ENCODE measurements around the gene INPP4B.

The INPP4B gene

DNA sequence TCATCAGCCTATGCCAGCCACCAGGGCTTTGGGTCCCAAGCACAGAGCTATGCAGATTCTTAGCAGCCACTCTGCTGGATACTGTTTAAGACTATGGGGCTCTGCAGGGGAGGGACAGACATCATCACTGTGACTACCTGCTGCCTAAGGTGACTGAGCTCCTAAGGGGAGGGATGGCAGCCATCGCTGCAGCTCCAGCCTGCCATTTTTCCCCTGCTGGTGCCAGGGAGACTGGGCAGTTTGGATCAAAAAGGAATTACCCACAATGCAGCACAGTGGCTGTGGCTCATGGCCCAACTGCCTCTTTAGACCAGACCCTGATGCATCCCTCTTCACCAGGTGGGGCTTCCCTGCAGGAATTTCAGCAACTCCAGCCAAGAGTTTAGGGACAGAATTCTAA is 28.6 kb upstream of the INPP4B start:
- TF ChIP-seq, protein P1, sequence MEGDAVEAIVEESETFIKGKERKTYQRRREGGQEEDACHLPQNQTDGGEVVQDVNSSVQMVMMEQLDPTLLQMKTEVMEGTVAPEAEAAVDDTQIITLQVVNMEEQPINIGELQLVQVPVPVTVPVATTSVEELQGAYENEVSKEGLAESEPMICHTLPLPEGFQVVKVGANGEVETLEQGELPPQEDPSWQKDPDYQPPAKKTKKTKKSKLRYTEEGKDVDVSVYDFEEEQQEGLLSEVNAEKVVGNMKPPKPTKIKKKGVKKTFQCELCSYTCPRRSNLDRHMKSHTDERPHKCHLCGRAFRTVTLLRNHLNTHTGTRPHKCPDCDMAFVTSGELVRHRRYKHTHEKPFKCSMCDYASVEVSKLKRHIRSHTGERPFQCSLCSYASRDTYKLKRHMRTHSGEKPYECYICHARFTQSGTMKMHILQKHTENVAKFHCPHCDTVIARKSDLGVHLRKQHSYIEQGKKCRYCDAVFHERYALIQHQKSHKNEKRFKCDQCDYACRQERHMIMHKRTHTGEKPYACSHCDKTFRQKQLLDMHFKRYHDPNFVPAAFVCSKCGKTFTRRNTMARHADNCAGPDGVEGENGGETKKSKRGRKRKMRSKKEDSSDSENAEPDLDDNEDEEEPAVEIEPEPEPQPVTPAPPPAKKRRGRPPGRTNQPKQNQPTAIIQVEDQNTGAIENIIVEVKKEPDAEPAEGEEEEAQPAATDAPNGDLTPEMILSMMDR (IDR thresholded peaks at IDR 0.05), result no peak
- no peak for DNase-seq (ENCODE audit: low spot score)

DNA sequence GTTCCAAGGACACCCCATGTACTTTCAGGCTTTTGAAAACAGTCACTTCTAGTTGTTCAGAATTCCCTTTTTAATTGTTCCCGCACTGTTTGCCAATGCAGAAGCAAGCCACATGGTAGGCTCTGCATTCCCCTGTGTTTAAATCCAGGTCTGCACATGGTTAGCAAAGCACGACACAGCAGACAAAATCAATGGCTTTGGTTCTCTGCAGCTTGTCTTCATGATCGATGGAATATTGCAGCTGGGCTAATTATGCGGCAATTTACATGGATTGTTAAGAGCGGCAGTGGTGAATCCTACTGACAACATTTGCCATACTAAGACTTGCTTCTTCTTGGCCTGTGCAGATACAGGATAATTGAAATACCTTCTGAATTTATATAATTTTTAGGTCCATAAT is 20.6 kb upstream of the INPP4B start:
- no peak for DNase-seq (ENCODE audit: low spot score)
- Histone ChIP-seq H3K27ac (no peak overlapping the region), H3K4me3 (no peak overlapping the region)
- TF ChIP-seq, protein P1 (IDR thresholded peaks at IDR 0.05), result no peak

More for the DNA sequence above, 28.6 kb upstream of the INPP4B start:
- H3K4me3 ChIP-seq, result no peak overlapping the region
- no peak overlapping the region for H3K27ac ChIP-seq

DNA sequence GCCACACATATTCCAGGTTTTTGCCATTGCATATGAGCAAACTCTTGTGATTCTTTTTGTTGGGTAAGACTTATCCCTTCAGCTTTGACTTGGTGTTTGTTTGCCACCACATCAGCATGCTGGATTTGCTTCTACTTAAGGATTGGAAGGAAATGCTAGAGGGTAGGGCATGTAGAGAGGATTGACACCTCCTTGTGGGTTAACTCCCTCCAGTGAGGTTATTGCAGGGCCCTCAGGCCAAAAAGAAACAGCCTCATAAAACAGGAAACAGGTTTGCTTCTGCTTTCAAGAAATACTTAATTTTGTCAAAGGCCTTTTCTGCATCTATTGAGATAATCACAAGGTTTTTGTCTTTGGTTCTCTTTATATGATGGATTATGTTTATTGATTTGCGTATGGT is 15.2 kb upstream of the INPP4B start:
- TF ChIP-seq, protein P1 (IDR thresholded peaks at IDR 0.05), result no peak
- no peak overlapping the region for H3K27ac ChIP-seq

DNA sequence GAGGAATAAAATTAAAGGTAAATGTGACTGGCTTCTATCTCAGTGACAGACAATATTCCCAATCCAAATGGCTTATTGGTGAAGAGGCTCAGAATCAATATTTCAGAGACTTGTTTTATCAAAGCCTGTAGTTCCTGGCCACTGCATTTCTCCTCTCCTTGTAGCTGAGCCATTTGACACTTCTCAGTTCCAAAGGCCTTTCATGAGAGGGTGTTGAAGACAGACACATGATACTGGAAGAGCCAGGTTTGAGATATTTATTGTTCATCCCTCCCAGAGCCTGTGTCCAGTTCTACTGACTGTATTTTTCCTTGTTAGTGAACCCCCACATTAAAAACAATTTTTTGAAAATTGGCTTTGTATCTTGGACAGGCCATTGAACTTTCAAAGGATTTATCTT is 12.9 kb upstream of the INPP4B start:
- TF ChIP-seq, protein P1 (IDR thresholded peaks at IDR 0.05), result no peak
- no peak for DNase-seq (ENCODE audit: low spot score)
- no peak overlapping the region for H3K27ac ChIP-seq
- H3K4me3 ChIP-seq, result no peak overlapping the region

More for the DNA sequence above, 15.2 kb upstream of the INPP4B start:
- no peak for DNase-seq (ENCODE audit: low spot score)
- no peak overlapping the region for H3K4me3 ChIP-seq

DNA sequence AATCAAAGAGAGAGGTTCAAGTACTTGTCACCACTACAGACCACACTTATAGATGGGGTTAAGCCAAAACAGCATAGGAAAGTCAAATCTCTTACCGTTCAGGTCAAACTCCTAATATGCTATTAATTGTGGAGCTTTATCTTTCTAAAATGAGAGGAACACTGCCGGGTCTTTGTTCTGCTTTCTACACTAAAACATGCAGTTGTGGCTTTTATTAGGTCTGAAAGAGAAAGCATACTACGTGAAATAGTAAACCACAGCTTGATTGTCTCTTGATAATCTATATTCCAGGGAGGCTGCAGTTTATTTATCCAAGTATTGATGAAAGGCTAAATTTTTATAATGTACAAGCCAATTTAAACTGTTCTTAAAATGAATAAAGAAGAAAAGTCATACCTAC is 12.3 kb upstream of the INPP4B start:
- Histone ChIP-seq H3K4me3 (no peak overlapping the region), H3K27ac (no peak overlapping the region)
- no peak for DNase-seq (ENCODE audit: low spot score)
- TF ChIP-seq, protein P1 (IDR thresholded peaks at IDR 0.05), result no peak

DNA sequence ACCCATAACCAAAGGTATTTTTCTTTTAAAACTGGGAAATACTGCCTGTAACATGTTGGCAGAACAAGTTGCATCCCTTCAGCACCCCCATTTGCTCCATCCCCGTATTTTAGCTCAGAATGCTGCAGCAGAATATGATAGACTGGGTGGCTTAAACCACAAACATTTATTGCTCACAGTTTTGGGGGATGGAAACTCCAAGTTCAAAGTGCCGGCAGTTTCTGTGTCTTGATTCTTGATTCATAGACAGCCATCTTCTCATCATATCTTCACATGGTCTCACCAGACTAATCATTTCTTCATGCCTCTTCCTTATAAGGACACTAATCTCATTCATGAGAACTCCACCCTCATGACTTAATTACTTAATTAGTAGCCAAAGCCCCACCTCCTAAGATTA is 10.5 kb upstream of the INPP4B start:
- DNase-seq (ENCODE audit: low spot score), result no peak
- Histone ChIP-seq H3K27ac (no peak overlapping the region), H3K4me3 (no peak overlapping the region)
- TF ChIP-seq, protein P1 (IDR thresholded peaks at IDR 0.05), result no peak

DNA sequence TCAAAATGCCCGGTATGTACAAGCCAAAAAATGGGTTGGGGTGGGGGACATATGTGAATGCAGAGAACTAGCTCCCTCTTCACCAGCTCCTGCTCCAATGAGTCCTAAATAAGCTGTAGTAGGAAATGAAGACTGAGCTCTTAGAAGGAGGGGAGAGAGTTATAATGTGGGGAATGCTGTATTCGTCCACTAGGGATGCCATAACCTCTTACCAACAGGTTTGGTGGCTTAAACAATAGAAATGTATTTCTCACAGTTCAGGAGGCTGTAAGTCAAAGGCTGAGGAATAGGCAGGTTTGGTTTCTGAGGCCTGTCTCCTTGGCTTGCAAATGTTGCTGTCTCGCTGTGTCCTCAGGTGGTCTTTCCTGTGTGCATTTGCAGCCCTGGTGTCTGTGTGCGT is 4.4 kb upstream of the INPP4B start:
- no peak for DNase-seq (ENCODE audit: low spot score)
- TF ChIP-seq, protein P1 (IDR thresholded peaks at IDR 0.05), result no peak
- no peak overlapping the region for H3K27ac ChIP-seq
- no peak overlapping the region for H3K4me3 ChIP-seq

Measured in coronary artery (tissue), 2 donors.